Measurements from ENCODE around the gene CUX1.

Gene CUX1

GRCh38 chr7:102230593-102230992 is 413.2 kb downstream of the CUX1 start:
- Histone ChIP-seq H3K9ac (ENCODE audit: low read depth, low read length) (no peak overlapping the region), H3K27me3 (ENCODE audit: insufficient read depth, low read length, poor library complexity) (no peaks in the 10 kb centered on the region), H3K4me1 (ENCODE audit: insufficient read depth, low read length) (no peaks in the 10 kb centered on the region), H3K9me3 (ENCODE audit: insufficient read depth, low read length, severe bottlenecking) (no peaks in the 10 kb centered on the region), H3K4me3 (ENCODE audit: low read depth in 1 of 2, low read length in 2 of 2) (no peak overlapping the region), H3K36me3 (ENCODE audit: insufficient read depth, low read length) (peaks cover 77% of the 10 kb centered on the region), H3K27ac (ENCODE audit: low read length) (no peak overlapping the region), H4K20me1 (ENCODE audit: insufficient read depth, low read length) (no peaks in the 10 kb centered on the region; the same call in 1 of the 2 replicates), H2AFZ (ENCODE audit: low read depth, low read length) (no peak overlapping the region), H3K4me2 (ENCODE audit: insufficient read depth, low read length) (no peak overlapping the region), H3K79me2 (ENCODE audit: insufficient read depth, low read length) (no peaks in the 10 kb centered on the region)
- DNase-seq: no peak
- no peak for ATAC-seq (ENCODE audit: insufficient read depth, low read depth)
- TF ChIP-seq CTCF (IDR thresholded peaks at IDR 0.05; ENCODE audit: borderline replicate concordance, extremely low read depth, low read length, poor library complexity, severe bottlenecking): no peak
- TF ChIP-seq EZH2 (IDR thresholded peaks at IDR 0.05; ENCODE audit: borderline replicate concordance, low read depth, low read length, severe bottlenecking): no peak

- Histone ChIP-seq H3K9ac (ENCODE audit: low read depth, low read length) (no peak overlapping the region), H3K4me2 (ENCODE audit: insufficient read depth, low read length) (no peak overlapping the region), H3K36me3 (ENCODE audit: insufficient read depth, low read length) (peaks cover 76% of the 10 kb centered on the region), H3K27ac (ENCODE audit: low read length) (no peak overlapping the region), H4K20me1 (ENCODE audit: insufficient read depth, low read length) (no peaks in the 10 kb centered on the region), H3K79me2 (ENCODE audit: insufficient read depth, low read length) (no peaks in the 10 kb centered on the region), H2AFZ (ENCODE audit: low read depth, low read length) (no peak overlapping the region), H3K4me1 (ENCODE audit: insufficient read depth, low read length) (no peaks in the 10 kb centered on the region), H3K27me3 (ENCODE audit: insufficient read depth, low read length, poor library complexity) (no peaks in the 10 kb centered on the region), H3K4me3 (ENCODE audit: low read depth in 1 of 2, low read length in 2 of 2) (no peak overlapping the region), H3K9me3 (ENCODE audit: insufficient read depth, low read length, severe bottlenecking) (no peaks in the 10 kb centered on the region)
- ATAC-seq (ENCODE audit: insufficient read depth, low read depth) (no peak), DNase-seq (no peak)
- TF ChIP-seq CTCF (IDR thresholded peaks at IDR 0.05; ENCODE audit: borderline replicate concordance, extremely low read depth, low read length, poor library complexity, severe bottlenecking) (no peak), EZH2 (IDR thresholded peaks at IDR 0.05; ENCODE audit: borderline replicate concordance, low read depth, low read length, severe bottlenecking) (no peak)
Measured at GRCh38 chr7:102232611-102233286, 415.3 kb downstream of the CUX1 start.

GRCh38 chr7:102234131-102234530 is 416.7 kb downstream of the CUX1 start:
- Histone ChIP-seq H3K9ac (ENCODE audit: low read depth, low read length) (no peak overlapping the region), H3K36me3 (ENCODE audit: insufficient read depth, low read length) (peaks cover 74% of the 10 kb centered on the region), H3K4me3 (ENCODE audit: low read depth in 1 of 2, low read length in 2 of 2) (no peak overlapping the region), H4K20me1 (ENCODE audit: insufficient read depth, low read length) (no peaks in the 10 kb centered on the region), H3K27me3 (ENCODE audit: insufficient read depth, low read length, poor library complexity) (no peaks in the 10 kb centered on the region), H3K27ac (ENCODE audit: low read length) (no peak overlapping the region), H2AFZ (ENCODE audit: low read depth, low read length) (no peak overlapping the region), H3K79me2 (ENCODE audit: insufficient read depth, low read length) (no peaks in the 10 kb centered on the region), H3K9me3 (ENCODE audit: insufficient read depth, low read length, severe bottlenecking) (no peaks in the 10 kb centered on the region), H3K4me2 (ENCODE audit: insufficient read depth, low read length) (no peak overlapping the region), H3K4me1 (ENCODE audit: insufficient read depth, low read length) (no peaks in the 10 kb centered on the region)
- TF ChIP-seq CTCF (IDR thresholded peaks at IDR 0.05; ENCODE audit: borderline replicate concordance, extremely low read depth, low read length, poor library complexity, severe bottlenecking) (no peak), EZH2 (IDR thresholded peaks at IDR 0.05; ENCODE audit: borderline replicate concordance, low read depth, low read length, severe bottlenecking) (no peak)
- DNase-seq (no peak), ATAC-seq (ENCODE audit: insufficient read depth, low read depth) (no peak)
